HepG2 (cell line): ENCODE measurements around the gene HSPA5. TPM values are rescaled to one million over a fixed set of nuclear protein-coding genes. Genes with fewer than 3 reads are reported as not detected.

ENCODE experiments used
- ATF5 ChIP-seq: sonication (generic); formaldehyde crosslinking; IDR thresholded peaks from 2 replicates; pipeline ENCODE4 v1.4.0; 2020; ENCODE audit warnings: mild to moderate bottlenecking, low read depth, missing genetic modification reagents
- BRD4 ChIP-seq: sonication (generic); formaldehyde crosslinking; IDR thresholded peaks from 2 replicates; pipeline ENCODE4 v1.4.0; 2020; ENCODE audit warnings: missing genetic modification reagents
- CCDC6 ChIP-seq: sonication (generic); formaldehyde crosslinking; IDR thresholded peaks from 2 replicates; pipeline ENCODE4 v1.8.1; 2022; ENCODE audit warnings: mild to moderate bottlenecking, missing genetic modification reagents, moderate library complexity
- CENPBD1 ChIP-seq: sonication (generic); formaldehyde crosslinking; IDR thresholded peaks from 2 replicates; pipeline ENCODE4 v1.8.0; 2022; ENCODE audit warnings: missing genetic modification reagents, low read depth, mild to moderate bottlenecking, borderline replicate concordance
- CREB1 ChIP-seq, 2 experiments: fragments of 450-650 bp in 1 of 2; IDR thresholded peaks; 2 replicates each; pipeline ENCODE4 v1.6.1; 2016 to 2017; ENCODE audit warnings: control low read depth in 1 of 2, mild to moderate bottlenecking in 1 of 2, missing compliant biosample characterization in 1 of 2, missing genetic modification characterization in 1 of 2
- FOXA1 ChIP-seq, 2 experiments: fragments of 450-650 bp in 1 of 2; sonication (generic) in 1 of 2; formaldehyde crosslinking in 1 of 2; IDR thresholded peaks; 2 replicates each; pipeline versions ENCODE4 v1.4.0 to v1.6.1; 2016 to 2020; ENCODE audit warnings: missing genetic modification reagents in 1 of 2
- FOXP1 ChIP-seq, 2 experiments: fragments of 450-650 bp in 1 of 2; IDR thresholded peaks; 2 replicates each; pipeline ENCODE4 v1.6.1; 2017 to 2018; ENCODE audit warnings: antibody characterized with exemption in 1 of 2
- GPN1 ChIP-seq: sonication (generic); formaldehyde crosslinking; IDR thresholded peaks from 2 replicates; pipeline ENCODE4 v1.5.1; 2020; ENCODE audit warnings: missing genetic modification reagents, borderline replicate concordance
- HDAC6 ChIP-seq: fragments of 200-600 bp; sonication (generic); IDR thresholded peaks from 2 replicates; pipeline ENCODE4 v1.7.0; 2017; ENCODE audit warnings: mild to moderate bottlenecking, antibody characterized with exemption, low read length, low read depth
- HMGA1 ChIP-seq: sonication (generic); formaldehyde crosslinking; conservative IDR thresholded peaks from 2 replicates; pipeline ENCODE4 v1.4.0; 2020; ENCODE audit warnings: missing genetic modification reagents
- HNF4A ChIP-seq: sonication (generic); formaldehyde crosslinking; IDR thresholded peaks from 2 replicates; pipeline ENCODE4 v1.4.0; 2020; ENCODE audit warnings: missing genetic modification reagents
- HNRNPK ChIP-seq: fragments of 200-400 bp; formaldehyde crosslinking; IDR thresholded peaks from 2 replicates; pipeline ENCODE4 v1.6.1; 2018; ENCODE audit warnings: low read length, low read depth, moderate library complexity, mild to moderate bottlenecking; ENCODE audit not compliant: poor library complexity, severe bottlenecking
- MIXL1 ChIP-seq: IDR thresholded peaks from 2 replicates; pipeline ENCODE4 v1.6.1; 2016
- NFYB ChIP-seq: sonication (generic); formaldehyde crosslinking; IDR thresholded peaks from 2 replicates; pipeline ENCODE4 v1.4.0; 2020; ENCODE audit warnings: missing genetic modification reagents
- NR2F1 ChIP-seq, 2 experiments: fragments of 450-650 bp in 1 of 2; formaldehyde crosslinking in 1 of 2; IDR thresholded peaks; 2 replicates each; pipeline versions ENCODE4 v1.5.0 to v1.6.1; 2016 to 2020; ENCODE audit warnings: mild to moderate bottlenecking in 1 of 2, missing compliant biosample characterization in 1 of 2, missing genetic modification reagents in 1 of 2, moderate library complexity in 1 of 2
- PHF8 ChIP-seq: sonication (generic); formaldehyde crosslinking; IDR thresholded peaks from 2 replicates; pipeline ENCODE4 v1.5.0; 2020; ENCODE audit warnings: missing genetic modification reagents
- RBM39 ChIP-seq: fragments of 200-400 bp; formaldehyde crosslinking; IDR thresholded peaks from one replicate; pipeline ENCODE4 v1.6.1; 2018; ENCODE audit warnings: antibody characterized with exemption, mild to moderate bottlenecking, low read depth, low read length; ENCODE audit not compliant: poor library complexity, severe bottlenecking
- SETDB1 ChIP-seq: sonication (generic); formaldehyde crosslinking; IDR thresholded peaks from 2 replicates; pipeline ENCODE4 v1.5.1; 2020; ENCODE audit warnings: missing genetic modification reagents, mild to moderate bottlenecking, borderline replicate concordance
- SMAD9 ChIP-seq: sonication (generic); formaldehyde crosslinking; IDR thresholded peaks from 2 replicates; pipeline ENCODE4 v1.5.1; 2020; ENCODE audit warnings: mild to moderate bottlenecking, missing genetic modification reagents
- ZMAT5 ChIP-seq: sonication (generic); formaldehyde crosslinking; IDR thresholded peaks from 2 replicates; pipeline ENCODE4 v1.5.0; 2020; ENCODE audit warnings: mild to moderate bottlenecking, low read depth, missing genetic modification reagents, borderline replicate concordance
- ZNF10 ChIP-seq: sonication (generic); formaldehyde crosslinking; IDR thresholded peaks from 2 replicates; pipeline ENCODE4 v1.4.0; 2020; ENCODE audit warnings: mild to moderate bottlenecking, low read depth, missing genetic modification reagents, borderline replicate concordance
- ZNF12 ChIP-seq: sonication (generic); formaldehyde crosslinking; IDR thresholded peaks from 2 replicates; pipeline ENCODE4 v1.5.0; 2020; ENCODE audit warnings: missing genetic modification reagents
- ZNF251 ChIP-seq: sonication (generic); formaldehyde crosslinking; IDR thresholded peaks from 2 replicates; pipeline ENCODE4 v1.9.0; 2021; ENCODE audit warnings: mild to moderate bottlenecking, missing genetic modification reagents
- ZNF335 ChIP-seq: sonication (generic); formaldehyde crosslinking; IDR thresholded peaks from 2 replicates; pipeline ENCODE4 v1.4.0; 2020; ENCODE audit warnings: missing genetic modification reagents
- ZNF460 ChIP-seq: sonication (generic); formaldehyde crosslinking; IDR thresholded peaks from 2 replicates; pipeline ENCODE4 v1.5.1; 2020; ENCODE audit warnings: missing genetic modification reagents, mild to moderate bottlenecking, borderline replicate concordance
- ZNF737 ChIP-seq: sonication (generic); formaldehyde crosslinking; IDR thresholded peaks from 2 replicates; pipeline ENCODE4 v1.5.0; 2020; ENCODE audit warnings: missing genetic modification reagents, mild to moderate bottlenecking, borderline replicate concordance
- ZNF878 ChIP-seq: sonication (generic); formaldehyde crosslinking; IDR thresholded peaks from 2 replicates; pipeline ENCODE4 v1.8.1; 2023; ENCODE audit warnings: mild to moderate bottlenecking, missing genetic modification reagents, moderate library complexity
- ZNF879 ChIP-seq: sonication (generic); formaldehyde crosslinking; IDR thresholded peaks from 2 replicates; pipeline ENCODE4 v1.8.1; 2023; ENCODE audit warnings: missing genetic modification reagents
- polyA plus RNA-seq, 8 experiments: library from polyadenylated mRNA; depleted of rRNA in 3 of 8; stranded (reverse) in 7 of 8; unstranded in 1 of 8; fragments of >200 nt; fragmentation: Illumina TruSeq in 4 of 8; extraction: Trizol in 4 of 8; gene quantifications; 2 replicates each; pipeline versions ENCODE4 v1.2.1 to v1.2.3, GENCODE V29; 2011 to 2016; ENCODE audit warnings: low read depth in 4 of 8, missing spikeins in 1 of 8, mixed read lengths in 1 of 8; ENCODE audit not compliant: insufficient read depth in 1 of 8
- total RNA-seq, 5 experiments: library from RNA; depleted of rRNA; stranded (reverse); fragments of >200 nt; fragmentation: Illumina TruSeq; extraction: Trizol; gene quantifications; 2 replicates each; pipeline ENCODE4 v1.2.3, GENCODE V29; 2016; ENCODE audit warnings: low read depth in 1 of 5
- TF ChIP-seq, protein P1 (sequence below): sonication (generic); formaldehyde crosslinking; IDR thresholded peaks from 2 replicates; pipeline ENCODE4 v1.5.0; 2020; ENCODE audit warnings: missing genetic modification reagents
- TF ChIP-seq, protein P2 (sequence below): sonication (generic); formaldehyde crosslinking; IDR thresholded peaks from 2 replicates; pipeline ENCODE4 v1.4.0; 2020; ENCODE audit warnings: mild to moderate bottlenecking, missing genetic modification reagents

HSPA5 gene
- total and polyA plus RNA-seq, 2 of the 13 experiments (the other 11 are each of a cell fraction or from before 2014, with no cell fraction given): 201 to 206 TPM

GRCh38 chr9:125272697-125273096 is 31.6 kb upstream of the HSPA5 start (continued):
- TF ChIP-seq CENPBD1 (CRISPR knock-in tag) (no peak), ZMAT5 (CRISPR knock-in tag) (no peak), ZNF10 (CRISPR knock-in tag) (no peak), SETDB1 (no peak), CREB1 (IDR thresholded peaks at IDR 0.05) (no peak), CREB1 (CRISPR knock-in tag; IDR thresholded peaks at IDR 0.05) (peak; percentile 78), SMAD9 (no peak), ATF5 (no peak), CCDC6 (no peak), HMGA1 (CRISPR knock-in tag) (no peak), BRD4 (CRISPR knock-in tag) (no peak), ZNF878 (CRISPR knock-in tag) (no peak), FOXP1 (IDR thresholded peaks at IDR 0.05) (peak; percentile 43; the same call in 1 of the 2 replicates), FOXP1 (CRISPR knock-in tag; IDR thresholded peaks at IDR 0.05) (peak; percentile 94), ZNF335 (CRISPR knock-in tag) (no peak), HNF4A (peak; percentile 98), ZNF460 (CRISPR knock-in tag) (no peak; the same call in 1 of the 2 replicates), ZNF12 (CRISPR knock-in tag) (no peak), ZNF737 (CRISPR knock-in tag) (no peak), GPN1 (no peak), HDAC6 (no peak), MIXL1 (CRISPR knock-in tag) (peak; percentile 94), NFYB (CRISPR knock-in tag) (no peak), ZNF879 (CRISPR knock-in tag) (no peak), RBM39 (no peak), HNRNPK (no peak), NR2F1 (CRISPR knock-in tag; IDR thresholded peaks at IDR 0.05) (no peak), FOXA1 (IDR thresholded peaks at IDR 0.05) (peak; percentile 76), FOXA1 (CRISPR knock-in tag; IDR thresholded peaks at IDR 0.05) (peak; percentile 89), ZNF251 (no peak), PHF8 (CRISPR knock-in tag) (no peak)
- TF ChIP-seq, protein P1, sequence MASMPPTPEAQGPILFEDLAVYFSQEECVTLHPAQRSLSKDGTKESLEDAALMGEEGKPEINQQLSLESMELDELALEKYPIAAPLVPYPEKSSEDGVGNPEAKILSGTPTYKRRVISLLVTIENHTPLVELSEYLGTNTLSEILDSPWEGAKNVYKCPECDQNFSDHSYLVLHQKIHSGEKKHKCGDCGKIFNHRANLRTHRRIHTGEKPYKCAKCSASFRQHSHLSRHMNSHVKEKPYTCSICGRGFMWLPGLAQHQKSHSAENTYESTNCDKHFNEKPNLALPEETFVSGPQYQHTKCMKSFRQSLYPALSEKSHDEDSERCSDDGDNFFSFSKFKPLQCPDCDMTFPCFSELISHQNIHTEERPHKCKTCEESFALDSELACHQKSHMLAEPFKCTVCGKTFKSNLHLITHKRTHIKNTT (CRISPR knock-in tag): no peak
- TF ChIP-seq, protein P2, sequence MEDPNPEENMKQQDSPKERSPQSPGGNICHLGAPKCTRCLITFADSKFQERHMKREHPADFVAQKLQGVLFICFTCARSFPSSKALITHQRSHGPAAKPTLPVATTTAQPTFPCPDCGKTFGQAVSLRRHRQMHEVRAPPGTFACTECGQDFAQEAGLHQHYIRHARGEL: no peak
